ENCODE measurements around the gene PIM3. TPM values are rescaled to one million over a fixed set of nuclear protein-coding genes. Genes with fewer than 3 reads are reported as not detected.

The PIM3 gene
- total RNA-seq, 1 experiment from 2014 or later = 42.9 TPM

- Mint-ChIP-seq H3K36me3 (peaks cover 7% of the 10 kb centered on the region), H3K4me1 (peaks cover 5% of the 10 kb centered on the region; the same call in 1 of the 2 replicates), H3K27me3 (ENCODE audit: low read depth) (no peaks in the 10 kb centered on the region; the same call in 1 of the 2 replicates), H3K27ac (no peak overlapping the region; the same call in 1 of the 2 replicates), H3K9me3 (no peaks in the 10 kb centered on the region), H3K4me3 (peak overlapping the region; percentile 81)
- no peak for ATAC-seq
- ChIA-PET CTCF (interaction anchor here (0.8 to 2.5 kb wide), 3 partner anchors 22 to 246 kb away, joined by 3 to 17 read pairs (median 5); no protein-coding TSS in a partner anchor), POLR2A (no interaction called here)
- peak; percentile 27 for DNase-seq (ENCODE audit: low spot score)
- TF ChIP-seq ZNF121 (CRISPR knock-in tag; IDR thresholded peaks at IDR 0.05) = no peak
- TF ChIP-seq MAX (CRISPR knock-in tag; IDR thresholded peaks at IDR 0.05) = peak; percentile 16; the same call in 1 of the 2 replicates
- no peak for TF ChIP-seq GRHL2 (CRISPR knock-in tag; IDR thresholded peaks at IDR 0.05; ENCODE audit: insufficient replicate concordance, severe bottlenecking)
Measured at GRCh38 chr22:49961005-49961600, 531 bp downstream of the PIM3 start.

GRCh38 chr22:49961601-49962011 is 1.0 kb downstream of the PIM3 start:
- CTCF ChIA-PET = interaction anchor here (0.8 to 2.5 kb wide), 6 partner anchors 10 to 245 kb away, joined by 3 to 17 read pairs (median 5); no protein-coding TSS in a partner anchor
- 0 out of 2 replicates have a peak, but pooled peaks have one; percentile 20 for TF ChIP-seq USF1 (CRISPR knock-in tag; IDR thresholded peaks at IDR 0.05)
- TF ChIP-seq SMAD4 (CRISPR knock-in tag; IDR thresholded peaks at IDR 0.05) = no peak
- no peak for TF ChIP-seq SP1 (CRISPR knock-in tag; conservative IDR thresholded peaks at IDR 0.05)
- TF ChIP-seq GTF2I (CRISPR knock-in tag; conservative IDR thresholded peaks at IDR 0.05) = no peak
- 0 out of 2 replicates have a peak, but pooled peaks have one; percentile 48 for TF ChIP-seq MAX (CRISPR knock-in tag; IDR thresholded peaks at IDR 0.05)
- TF ChIP-seq AFF4 (CRISPR knock-in tag; IDR thresholded peaks at IDR 0.05; ENCODE audit: borderline replicate concordance) = no peak
- TF ChIP-seq SMAD3 (CRISPR knock-in tag; IDR thresholded peaks at IDR 0.05; ENCODE audit: borderline replicate concordance) = no peak
- TF ChIP-seq HMGXB4 (CRISPR knock-in tag; IDR thresholded peaks at IDR 0.05) = no peak
- no peak for TF ChIP-seq NR1H2 (CRISPR knock-in tag; IDR thresholded peaks at IDR 0.05)
- no peak for TF ChIP-seq FOXP1 (CRISPR knock-in tag; IDR thresholded peaks at IDR 0.05; ENCODE audit: borderline replicate concordance)
- TF ChIP-seq CDX4 (CRISPR knock-in tag; IDR thresholded peaks at IDR 0.05; ENCODE audit: borderline replicate concordance) = no peak
- TF ChIP-seq GRHL2 (CRISPR knock-in tag; IDR thresholded peaks at IDR 0.05; ENCODE audit: insufficient replicate concordance, severe bottlenecking) = no peak
- no peak for TF ChIP-seq TCF7 (CRISPR knock-in tag; IDR thresholded peaks at IDR 0.05; ENCODE audit: low read depth)
- no peak for TF ChIP-seq ZNF281 (CRISPR knock-in tag; IDR thresholded peaks at IDR 0.05)
- no peak for TF ChIP-seq GABPB1 (CRISPR knock-in tag; IDR thresholded peaks at IDR 0.05)
- TF ChIP-seq CBFB (CRISPR knock-in tag; IDR thresholded peaks at IDR 0.05; ENCODE audit: low read depth) = no peak
- peak; percentile 36; the same call in 1 of the 2 replicates for TF ChIP-seq FOXP4 (CRISPR knock-in tag; IDR thresholded peaks at IDR 0.05)

More at GRCh38 chr22:49961601-49962011, 1.0 kb downstream of the PIM3 start:
- H3K27me3 Mint-ChIP-seq (ENCODE audit: low read depth) = no peaks in the 10 kb centered on the region; the same call in 1 of the 2 replicates
- H3K27ac Mint-ChIP-seq = no peak overlapping the region; the same call in 1 of the 2 replicates
- H3K4me1 Mint-ChIP-seq = peaks cover 5% of the 10 kb centered on the region; the same call in 1 of the 2 replicates
- no peaks in the 10 kb centered on the region for H3K9me3 Mint-ChIP-seq
- peaks cover 7% of the 10 kb centered on the region for H3K36me3 Mint-ChIP-seq
- POLR2A ChIA-PET = interaction anchor here (0.5 kb wide), 1 partner anchor 269 kb away, joined by 6 read pairs; no protein-coding TSS in a partner anchor
- DNase-seq (ENCODE audit: low spot score) (peak; percentile 48), ATAC-seq (no peak)
- peak overlapping the region; percentile 81 for H3K4me3 Mint-ChIP-seq
